Measurements from ENCODE around the gene INTS7.
"Not testable (repeated sequence)": the region's sequence is repeated elsewhere in the genome, so short reads cannot be mapped to it uniquely, and the experiment has no call there.

The INTS7 gene

GRCh38 chr1:211959221-211959620, 76.1 kb downstream of the INTS7 start:
- TF ChIP-seq ZFP30 (CRISPR knock-in tag; IDR thresholded peaks at IDR 0.05) (no peak), RARB (CRISPR knock-in tag; IDR thresholded peaks at IDR 0.05) (no peak), OSR1 (CRISPR knock-in tag; IDR thresholded peaks at IDR 0.05) (no peak), ZNF70 (CRISPR knock-in tag; IDR thresholded peaks at IDR 0.05) (no peak), CSRNP3 (CRISPR knock-in tag; IDR thresholded peaks at IDR 0.05) (no peak), CSDC2 (CRISPR knock-in tag; IDR thresholded peaks at IDR 0.05) (no peak), TCF4 (CRISPR knock-in tag; IDR thresholded peaks at IDR 0.05; ENCODE audit: borderline replicate concordance) (no peak), ESRRG (CRISPR knock-in tag; IDR thresholded peaks at IDR 0.05) (no peak), BACH2 (CRISPR knock-in tag; IDR thresholded peaks at IDR 0.05; ENCODE audit: borderline replicate concordance) (no peak), ARNTL (CRISPR knock-in tag; IDR thresholded peaks at IDR 0.05; ENCODE audit: borderline replicate concordance, low read depth) (no peak), PATZ1 (CRISPR knock-in tag; IDR thresholded peaks at IDR 0.05; ENCODE audit: borderline replicate concordance) (no peak), TOX (CRISPR knock-in tag; IDR thresholded peaks at IDR 0.05; ENCODE audit: borderline replicate concordance) (no peak)
- TF ChIP-seq, protein P1, sequence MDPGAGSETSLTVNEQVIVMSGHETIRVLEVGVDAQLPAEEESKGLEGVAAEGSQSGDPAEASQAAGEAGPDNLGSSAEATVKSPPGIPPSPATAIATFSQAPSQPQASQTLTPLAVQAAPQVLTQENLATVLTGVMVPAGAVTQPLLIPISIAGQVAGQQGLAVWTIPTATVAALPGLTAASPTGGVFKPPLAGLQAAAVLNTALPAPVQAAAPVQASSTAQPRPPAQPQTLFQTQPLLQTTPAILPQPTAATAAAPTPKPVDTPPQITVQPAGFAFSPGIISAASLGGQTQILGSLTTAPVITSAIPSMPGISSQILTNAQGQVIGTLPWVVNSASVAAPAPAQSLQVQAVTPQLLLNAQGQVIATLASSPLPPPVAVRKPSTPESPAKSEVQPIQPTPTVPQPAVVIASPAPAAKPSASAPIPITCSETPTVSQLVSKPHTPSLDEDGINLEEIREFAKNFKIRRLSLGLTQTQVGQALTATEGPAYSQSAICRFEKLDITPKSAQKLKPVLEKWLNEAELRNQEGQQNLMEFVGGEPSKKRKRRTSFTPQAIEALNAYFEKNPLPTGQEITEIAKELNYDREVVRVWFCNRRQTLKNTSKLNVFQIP (CRISPR knock-in tag; IDR thresholded peaks at IDR 0.05; ENCODE audit: borderline replicate concordance, low read depth) = no peak
- ATAC-seq = no peak

- not testable (repeated sequence) for ATAC-seq
Measured at GRCh38 chr1:211954028-211954427, 81.3 kb downstream of the INTS7 start.

DNA sequence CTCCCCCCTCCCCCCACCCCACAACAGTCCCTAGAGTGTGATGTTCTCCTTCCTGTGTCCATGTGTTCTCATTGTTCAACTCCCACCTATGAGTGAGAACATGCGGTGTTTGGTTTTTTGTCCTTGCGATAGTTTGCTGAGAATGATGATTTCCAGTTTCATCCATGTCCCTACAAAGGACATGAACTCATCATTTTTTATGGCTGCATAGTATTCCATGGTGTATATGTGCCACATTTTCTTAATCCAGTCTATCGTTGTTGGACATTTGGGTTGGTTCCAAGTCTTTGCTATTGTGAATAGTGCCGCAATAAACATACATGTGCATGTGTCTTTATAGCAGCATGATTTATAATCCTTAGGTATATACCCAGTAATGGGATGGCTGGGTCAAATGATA, 81.8 kb downstream of the INTS7 start:
- not testable (repeated sequence) for ATAC-seq

DNA sequence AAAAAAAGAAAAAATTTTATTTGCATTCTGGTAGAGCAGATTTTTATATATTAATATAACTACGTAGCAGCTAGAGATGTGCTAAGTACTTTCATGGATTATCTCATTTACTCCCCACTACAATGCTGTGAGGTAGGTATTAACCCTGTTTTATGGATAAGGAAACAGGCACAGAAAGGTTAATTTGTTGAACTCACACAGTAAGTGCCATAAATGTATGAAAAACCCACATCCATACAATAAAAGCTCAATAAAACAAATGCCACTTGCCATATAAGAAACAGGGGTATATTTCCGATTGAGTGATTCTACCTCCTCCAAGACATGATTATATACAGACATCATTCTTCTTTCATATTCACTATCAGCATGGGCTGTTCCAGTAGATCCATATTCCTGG, 83.1 kb downstream of the INTS7 start:
- ATAC-seq = no peak
- TF ChIP-seq TOX (CRISPR knock-in tag; IDR thresholded peaks at IDR 0.05; ENCODE audit: borderline replicate concordance) (no peak), ISL1 (CRISPR knock-in tag; IDR thresholded peaks at IDR 0.05) (no peak), ZFP3 (CRISPR knock-in tag; IDR thresholded peaks at IDR 0.05) (no peak), ARNTL (CRISPR knock-in tag; IDR thresholded peaks at IDR 0.05; ENCODE audit: borderline replicate concordance, low read depth) (no peak), ZNF70 (CRISPR knock-in tag; IDR thresholded peaks at IDR 0.05) (no peak)

- no peak for TF ChIP-seq CSRNP3 (CRISPR knock-in tag; IDR thresholded peaks at IDR 0.05)
- TF ChIP-seq TOX (CRISPR knock-in tag; IDR thresholded peaks at IDR 0.05; ENCODE audit: borderline replicate concordance) = 0 out of 2 replicates have a peak, but pooled peaks have one; percentile 49
- TF ChIP-seq ZNF70 (CRISPR knock-in tag; IDR thresholded peaks at IDR 0.05) = no peak
- no peak for TF ChIP-seq ISL1 (CRISPR knock-in tag; IDR thresholded peaks at IDR 0.05)
- 0 out of 2 replicates have a peak, but pooled peaks have one; percentile 34 for TF ChIP-seq RARB (CRISPR knock-in tag; IDR thresholded peaks at IDR 0.05)
- peak; percentile 87 for ATAC-seq
Measured at GRCh38 chr1:211951856-211952255, 83.5 kb downstream of the INTS7 start.

- no peak for ATAC-seq
- TF ChIP-seq PATZ1 (CRISPR knock-in tag; IDR thresholded peaks at IDR 0.05; ENCODE audit: borderline replicate concordance) (no peak), CREB5 (CRISPR knock-in tag; IDR thresholded peaks at IDR 0.05; ENCODE audit: low read depth) (no peak), ZNF565 (CRISPR knock-in tag; conservative IDR thresholded peaks at IDR 0.05; ENCODE audit: low read depth) (no peak), SNAI2 (CRISPR knock-in tag; IDR thresholded peaks at IDR 0.05) (no peak), GLIS3 (CRISPR knock-in tag; IDR thresholded peaks at IDR 0.05) (no peak), ZNF70 (CRISPR knock-in tag; IDR thresholded peaks at IDR 0.05) (no peak), ESRRG (CRISPR knock-in tag; IDR thresholded peaks at IDR 0.05) (no peak), OSR1 (CRISPR knock-in tag; IDR thresholded peaks at IDR 0.05) (no peak)
- TF ChIP-seq, protein P2, sequence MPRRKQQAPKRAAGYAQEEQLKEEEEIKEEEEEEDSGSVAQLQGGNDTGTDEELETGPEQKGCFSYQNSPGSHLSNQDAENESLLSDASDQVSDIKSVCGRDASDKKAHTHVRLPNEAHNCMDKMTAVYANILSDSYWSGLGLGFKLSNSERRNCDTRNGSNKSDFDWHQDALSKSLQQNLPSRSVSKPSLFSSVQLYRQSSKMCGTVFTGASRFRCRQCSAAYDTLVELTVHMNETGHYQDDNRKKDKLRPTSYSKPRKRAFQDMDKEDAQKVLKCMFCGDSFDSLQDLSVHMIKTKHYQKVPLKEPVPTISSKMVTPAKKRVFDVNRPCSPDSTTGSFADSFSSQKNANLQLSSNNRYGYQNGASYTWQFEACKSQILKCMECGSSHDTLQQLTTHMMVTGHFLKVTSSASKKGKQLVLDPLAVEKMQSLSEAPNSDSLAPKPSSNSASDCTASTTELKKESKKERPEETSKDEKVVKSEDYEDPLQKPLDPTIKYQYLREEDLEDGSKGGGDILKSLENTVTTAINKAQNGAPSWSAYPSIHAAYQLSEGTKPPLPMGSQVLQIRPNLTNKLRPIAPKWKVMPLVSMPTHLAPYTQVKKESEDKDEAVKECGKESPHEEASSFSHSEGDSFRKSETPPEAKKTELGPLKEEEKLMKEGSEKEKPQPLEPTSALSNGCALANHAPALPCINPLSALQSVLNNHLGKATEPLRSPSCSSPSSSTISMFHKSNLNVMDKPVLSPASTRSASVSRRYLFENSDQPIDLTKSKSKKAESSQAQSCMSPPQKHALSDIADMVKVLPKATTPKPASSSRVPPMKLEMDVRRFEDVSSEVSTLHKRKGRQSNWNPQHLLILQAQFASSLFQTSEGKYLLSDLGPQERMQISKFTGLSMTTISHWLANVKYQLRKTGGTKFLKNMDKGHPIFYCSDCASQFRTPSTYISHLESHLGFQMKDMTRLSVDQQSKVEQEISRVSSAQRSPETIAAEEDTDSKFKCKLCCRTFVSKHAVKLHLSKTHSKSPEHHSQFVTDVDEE (CRISPR knock-in tag; IDR thresholded peaks at IDR 0.05) = no peak
Measured at GRCh38 chr1:211948377-211948776, 87.0 kb downstream of the INTS7 start.

Data from SK-N-SH treated with all-trans-retinoic acid at 6 μM for 48 hours (cell line).